ENCODE measurements around the gene NYNRIN. TPM values are rescaled to one million over a fixed set of nuclear protein-coding genes. Genes with fewer than 3 reads are reported as not detected.

The NYNRIN gene
- total and polyA plus RNA-seq, 2 of the 8 experiments (the other 6 are each of a cell fraction or from before 2014, with no cell fraction given) = 15.2 to 18.3 TPM

GRCh38 chr14:24368562-24369252, 30.1 kb upstream of the NYNRIN start:
- H3K4me1 ChIP-seq (replicated peaks in 1 of 4; ENCODE audit: control insufficient read depth in 3 of 4, insufficient read depth in 4 of 4, low read length in 3 of 4) = peaks cover 0 to 10% (median 7%) of the 10 kb centered on the region in 4 experiments; a peak in 6 of 7 replicates
- no peak for FAIRE-seq
- H2BK5ac ChIP-seq (ENCODE audit: low read depth, low read length) = peak overlapping the region; percentile 66; the same call in 1 of the 2 replicates
- H4K91ac ChIP-seq (replicated peaks; ENCODE audit: insufficient read length, low read length) = no peak overlapping the region
- ChIA-PET CTCF (ENCODE audit: partially characterized antibody) (interaction anchor here (0.6 to 16.4 kb wide), 11 partner anchors 9 to 73 kb away, joined by 3 to 207 read pairs (median 5); partner anchors contain the start of genes ADCY4, CBLN3, KHNYN and RIPK3), POLR2A (ENCODE audit: partially characterized antibody) (interaction anchor here (1.0 to 4.2 kb wide), 4 partner anchors 11 to 68 kb away, joined by 3 to 24 read pairs (median 4); no protein-coding TSS in a partner anchor)
- H3K79me2 ChIP-seq (ENCODE audit: control insufficient read depth in 1 of 2, insufficient read depth in 2 of 2, low read length in 2 of 2) = no peaks in the 10 kb centered on the region
- H2AK5ac ChIP-seq (ENCODE audit: low read depth, low read length) = no peak overlapping the region
- 5% methylated on average over 10 of the region's 52 CpGs; no CpG with 5 or more reads in 1 of the 2 experiments for WGBS, 2 experiments (ENCODE audit: extremely low coverage in 1 of 2, insufficient coverage in 1 of 2, insufficient read length in 1 of 2, insufficient replicate concordance in 2 of 2, low coverage in 1 of 2, low lambda C conversion rate in 2 of 2, missing lambda C conversion rate in 1 of 2)
- H3K4ac ChIP-seq (replicated peaks; ENCODE audit: insufficient read length, low read depth, low read length) = peak overlapping the region; percentile 12
- peaks cover 0 to 3% of the 10 kb centered on the region in 2 experiments for H4K20me1 ChIP-seq (replicated peaks in 1 of 2; ENCODE audit: control insufficient read depth in 1 of 2, insufficient read depth in 2 of 2, low read length in 2 of 2)
- H3K56ac ChIP-seq (replicated peaks; ENCODE audit: insufficient read length, low read depth, low read length) = peak overlapping the region; percentile 85
- H3K27ac ChIP-seq (ENCODE audit: low read depth, low read length) = peak overlapping the region; percentile 53
- H3K18ac ChIP-seq (ENCODE audit: extremely low read depth, low read length) = peak overlapping the region; percentile 78
- no peak overlapping the region for H2BK12ac ChIP-seq (ENCODE audit: low read depth, low read length)
- peak overlapping the region; percentile 73 to 100 (median 82) for H3K4me3 ChIP-seq (ENCODE audit: extremely low read depth in 1 of 4, insufficient read depth in 2 of 4, low read depth in 3 of 4, low read length in 4 of 4)
- no peaks in the 10 kb centered on the region; a peak in 1 of 7 replicates for H3K27me3 ChIP-seq (replicated peaks in 1 of 4; ENCODE audit: control insufficient read depth in 3 of 4, extremely low read depth in 1 of 4, insufficient read depth in 3 of 4, low read length in 3 of 4)
- peaks cover 16% of the 10 kb centered on the region for H3K23me2 ChIP-seq (ENCODE audit: low read depth, low read length)
- peaks cover 3 to 8% (median 6%) of the 10 kb centered on the region in 4 experiments; a peak in 5 of 8 replicates for H3K36me3 ChIP-seq (ENCODE audit: control insufficient read depth in 2 of 4, insufficient read depth in 4 of 4, low read length in 3 of 4)
- H3K14ac ChIP-seq (ENCODE audit: insufficient read length) = no peak overlapping the region
- no peak overlapping the region for H3K23ac ChIP-seq (ENCODE audit: insufficient read length)
- H3K9me3 ChIP-seq (ENCODE audit: insufficient read depth in 2 of 2, low read depth in 1 of 2, low read length in 1 of 2) = no peaks in the 10 kb centered on the region
- TF ChIP-seq KDM1A (IDR thresholded peaks at IDR 0.05; ENCODE audit: borderline replicate concordance, low read length) (peak; percentile 60; the same call in 1 of the 2 replicates), RNF2 (IDR thresholded peaks at IDR 0.05; ENCODE audit: borderline replicate concordance, low read depth, low read length, missing control alignments, poor library complexity, severe bottlenecking) (no peak), CREB1 (IDR thresholded peaks at IDR 0.05) (peak; percentile 74), ASH2L (IDR thresholded peaks at IDR 0.05; ENCODE audit: low read length) (peak; percentile 55), NRF1 (IDR thresholded peaks at IDR 0.05; ENCODE audit: low read depth, low read length) (no peak), SP1 (IDR thresholded peaks at IDR 0.05; ENCODE audit: low read depth, low read length) (0 out of 2 replicates have a peak, but pooled peaks have one; percentile 10), RAD21 (IDR thresholded peaks at IDR 0.05 in 1 of 2, conservative IDR thresholded peaks at IDR 0.05 in 1 of 2; ENCODE audit: low read depth in 2 of 2, low read length in 2 of 2) (peak in 1 of 2 experiments; percentile 16; a peak in 1 of 4 replicates), MAX (IDR thresholded peaks at IDR 0.05) (0 out of 2 replicates have a peak, but pooled peaks have one; percentile 18), SIN3A (conservative IDR thresholded peaks at IDR 0.05 in 1 of 2, IDR thresholded peaks at IDR 0.05 in 1 of 2; ENCODE audit: low read depth in 1 of 2, low read length in 2 of 2) (peak; percentile 58 to 80; a peak in 2 of 4 replicates)
- peak overlapping the region in 3 of 4 experiments; percentile 29 to 54 (median 45); a peak in 5 of 7 replicates for H3K9ac ChIP-seq (replicated peaks in 1 of 4; ENCODE audit: extremely low read depth in 1 of 4, low read depth in 3 of 4, low read length in 3 of 4)
- no peak overlapping the region; the same call in 1 of the 2 replicates for H4K8ac ChIP-seq (ENCODE audit: extremely low read depth, insufficient read depth, low read length)
- no peak overlapping the region for H2BK120ac ChIP-seq (replicated peaks; ENCODE audit: low read depth, low read length)
- H3K4me2 ChIP-seq (ENCODE audit: insufficient read depth in 1 of 2, low read depth in 2 of 2, low read length in 2 of 2) = peak overlapping the region; percentile 76 to 82
- H2AFZ ChIP-seq (ENCODE audit: low read length) = no peak overlapping the region
- H3K79me1 ChIP-seq (ENCODE audit: low read depth, low read length) = no peaks in the 10 kb centered on the region; the same call in 1 of the 2 replicates
- peak overlapping the region; percentile 55 for H4K5ac ChIP-seq (ENCODE audit: insufficient read length, low read depth, low read length)
- H2BK15ac ChIP-seq (ENCODE audit: low read length) = 0 out of 2 replicates have a peak overlapping the region, but pooled peaks have one; percentile 40
- peak in 1 of 2 experiments; percentile 83 for DNase-seq (ENCODE audit: low read depth in 1 of 2, low spot score in 2 of 2)
- H2BK20ac ChIP-seq (ENCODE audit: low read length) = no peak overlapping the region

Measured in H1 (cell line).